Measurements from ENCODE around the gene CRABP2.

CRABP2 gene

DNA sequence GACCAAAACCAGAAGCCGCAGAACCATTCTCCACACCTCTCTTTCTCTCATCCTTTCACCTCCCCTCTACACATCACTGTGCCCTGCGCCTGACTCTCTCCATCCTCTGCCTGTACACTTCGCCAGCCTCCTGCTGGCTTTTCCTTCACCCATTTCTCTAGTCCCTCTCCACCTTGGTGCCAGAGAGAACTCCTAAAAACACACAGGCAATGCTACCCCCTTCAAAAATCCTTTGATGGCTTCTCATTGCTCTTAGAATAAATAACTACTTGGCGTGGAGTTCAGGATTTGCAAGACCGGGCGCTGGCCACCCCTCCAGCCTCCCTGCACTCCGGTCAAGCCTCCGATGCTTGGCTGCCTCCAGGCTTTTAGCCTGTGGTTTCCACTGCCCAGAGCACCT, 8.6 kb downstream of the CRABP2 start:
- Histone ChIP-seq H2AFZ (ENCODE audit: low read length) (no peak overlapping the region), H3K9me2 (ENCODE audit: low read depth, low read length) (no peaks in the 10 kb centered on the region), H3K79me2 (ENCODE audit: insufficient read depth, low read length) (no peaks in the 10 kb centered on the region), H4K20me1 (ENCODE audit: insufficient read depth, low read length) (no peaks in the 10 kb centered on the region), H3K36me3 (ENCODE audit: insufficient read depth, low read length) (no peaks in the 10 kb centered on the region), H3K4me2 (ENCODE audit: low read length) (no peak overlapping the region), H3F3A (ENCODE audit: insufficient read depth, low read length) (no peaks in the 10 kb centered on the region), H3K9ac (ENCODE audit: low read length) (no peak overlapping the region), H3K4me1 (ENCODE audit: insufficient read depth, low read length, severe bottlenecking) (no peaks in the 10 kb centered on the region), H3K9me3 (ENCODE audit: low read length) (no peaks in the 10 kb centered on the region), H3K4me3 (ENCODE audit: low read depth, low read length, poor library complexity, severe bottlenecking) (no peak overlapping the region), H3K27ac (ENCODE audit: low read depth, low read length, poor library complexity, severe bottlenecking) (no peak overlapping the region), H3K27me3 (ENCODE audit: insufficient read depth, low read length) (0 out of 2 replicates have a peak, but pooled peaks cover 6% of the 10 kb centered on the region)
- TF ChIP-seq EZH2 (IDR thresholded peaks at IDR 0.05; ENCODE audit: borderline replicate concordance, low read length), result no peak
- TF ChIP-seq, protein P1, sequence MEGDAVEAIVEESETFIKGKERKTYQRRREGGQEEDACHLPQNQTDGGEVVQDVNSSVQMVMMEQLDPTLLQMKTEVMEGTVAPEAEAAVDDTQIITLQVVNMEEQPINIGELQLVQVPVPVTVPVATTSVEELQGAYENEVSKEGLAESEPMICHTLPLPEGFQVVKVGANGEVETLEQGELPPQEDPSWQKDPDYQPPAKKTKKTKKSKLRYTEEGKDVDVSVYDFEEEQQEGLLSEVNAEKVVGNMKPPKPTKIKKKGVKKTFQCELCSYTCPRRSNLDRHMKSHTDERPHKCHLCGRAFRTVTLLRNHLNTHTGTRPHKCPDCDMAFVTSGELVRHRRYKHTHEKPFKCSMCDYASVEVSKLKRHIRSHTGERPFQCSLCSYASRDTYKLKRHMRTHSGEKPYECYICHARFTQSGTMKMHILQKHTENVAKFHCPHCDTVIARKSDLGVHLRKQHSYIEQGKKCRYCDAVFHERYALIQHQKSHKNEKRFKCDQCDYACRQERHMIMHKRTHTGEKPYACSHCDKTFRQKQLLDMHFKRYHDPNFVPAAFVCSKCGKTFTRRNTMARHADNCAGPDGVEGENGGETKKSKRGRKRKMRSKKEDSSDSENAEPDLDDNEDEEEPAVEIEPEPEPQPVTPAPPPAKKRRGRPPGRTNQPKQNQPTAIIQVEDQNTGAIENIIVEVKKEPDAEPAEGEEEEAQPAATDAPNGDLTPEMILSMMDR (IDR thresholded peaks at IDR 0.05; ENCODE audit: low read length), result no peak

GRCh38 chr1:156694690-156694962, 10.8 kb downstream of the CRABP2 start:
- no peaks in the 10 kb centered on the region for H3K9me3 ChIP-seq (ENCODE audit: low read length)
- no peaks in the 10 kb centered on the region for H3F3A ChIP-seq (ENCODE audit: insufficient read depth, low read length)
- H3K27ac ChIP-seq (ENCODE audit: low read depth, low read length, poor library complexity, severe bottlenecking), result no peak overlapping the region
- H3K4me1 ChIP-seq (ENCODE audit: insufficient read depth, low read length, severe bottlenecking), result no peaks in the 10 kb centered on the region
- H3K27me3 ChIP-seq (ENCODE audit: insufficient read depth, low read length), result peaks cover 11% of the 10 kb centered on the region
- H3K9me2 ChIP-seq (ENCODE audit: low read depth, low read length), result no peaks in the 10 kb centered on the region
- no peaks in the 10 kb centered on the region for H3K36me3 ChIP-seq (ENCODE audit: insufficient read depth, low read length)
- no peaks in the 10 kb centered on the region for H3K79me2 ChIP-seq (ENCODE audit: insufficient read depth, low read length)
- TF ChIP-seq EZH2 (IDR thresholded peaks at IDR 0.05; ENCODE audit: borderline replicate concordance, low read length), result no peak
- TF ChIP-seq, protein P1 (IDR thresholded peaks at IDR 0.05; ENCODE audit: low read length), result no peak
- H3K4me3 ChIP-seq (ENCODE audit: low read depth, low read length, poor library complexity, severe bottlenecking), result no peak overlapping the region
- H2AFZ ChIP-seq (ENCODE audit: low read length), result no peak overlapping the region
- no peaks in the 10 kb centered on the region for H4K20me1 ChIP-seq (ENCODE audit: insufficient read depth, low read length)
- no peak overlapping the region for H3K4me2 ChIP-seq (ENCODE audit: low read length)
- H3K9ac ChIP-seq (ENCODE audit: low read length), result no peak overlapping the region

DNA sequence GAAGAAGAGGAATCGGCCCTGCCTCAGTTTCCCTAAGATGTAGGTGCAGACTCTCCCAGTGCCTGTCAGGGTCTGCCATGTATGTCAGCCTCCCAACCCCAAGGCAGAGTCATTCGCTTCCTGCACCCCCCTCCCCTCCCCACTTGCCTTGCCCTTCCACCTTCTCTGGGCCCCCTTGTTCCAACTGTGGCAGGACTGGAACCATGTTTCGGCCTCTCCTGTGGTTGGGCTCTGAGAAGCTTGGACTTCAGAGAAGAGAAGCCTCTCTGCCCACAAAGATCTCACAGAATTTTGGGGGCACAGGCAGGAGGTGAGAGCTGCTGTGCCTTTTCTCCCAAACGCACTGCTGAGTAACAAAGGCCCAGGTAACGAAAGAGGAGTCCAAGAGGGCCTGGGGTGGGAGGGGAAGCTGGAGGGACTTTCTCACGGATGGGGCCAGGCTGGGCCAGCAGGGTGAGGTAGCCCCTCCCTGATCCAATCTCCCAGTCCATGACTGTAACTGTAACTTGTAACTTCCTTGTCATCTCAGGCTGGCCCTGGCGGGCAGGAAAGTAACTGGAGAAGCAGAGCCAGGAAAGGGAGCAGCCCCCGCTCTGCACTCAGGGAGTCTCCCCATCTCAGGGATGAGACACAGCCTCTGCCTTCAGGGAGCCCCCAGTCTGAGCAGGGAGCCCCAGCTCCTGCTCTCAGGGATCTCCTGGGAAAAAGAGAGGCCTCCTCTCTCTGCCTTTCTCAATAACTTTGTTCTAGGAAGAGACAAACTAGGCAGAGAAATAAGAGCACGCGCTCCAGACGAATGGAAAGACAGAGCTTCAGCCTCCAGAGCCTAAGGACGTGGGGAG, 11.3 kb downstream of the CRABP2 start:
- Histone ChIP-seq H3K79me2 (ENCODE audit: insufficient read depth, low read length) (no peaks in the 10 kb centered on the region), H3K9ac (ENCODE audit: low read length) (no peak overlapping the region), H3F3A (ENCODE audit: insufficient read depth, low read length) (no peaks in the 10 kb centered on the region), H3K9me3 (ENCODE audit: low read length) (no peaks in the 10 kb centered on the region), H3K4me1 (ENCODE audit: insufficient read depth, low read length, severe bottlenecking) (peaks cover 3% of the 10 kb centered on the region), H3K9me2 (ENCODE audit: low read depth, low read length) (no peaks in the 10 kb centered on the region), H3K4me2 (ENCODE audit: low read length) (no peak overlapping the region), H3K4me3 (ENCODE audit: low read depth, low read length, poor library complexity, severe bottlenecking) (no peak overlapping the region), H3K36me3 (ENCODE audit: insufficient read depth, low read length) (no peaks in the 10 kb centered on the region), H4K20me1 (ENCODE audit: insufficient read depth, low read length) (no peaks in the 10 kb centered on the region), H3K27me3 (ENCODE audit: insufficient read depth, low read length) (peaks cover 11% of the 10 kb centered on the region), H2AFZ (ENCODE audit: low read length) (no peak overlapping the region), H3K27ac (ENCODE audit: low read depth, low read length, poor library complexity, severe bottlenecking) (no peak overlapping the region)
- TF ChIP-seq, protein P1 (IDR thresholded peaks at IDR 0.05; ENCODE audit: low read length), result no peak
- TF ChIP-seq EZH2 (IDR thresholded peaks at IDR 0.05; ENCODE audit: borderline replicate concordance, low read length), result no peak
